HG02623 (cell line): Measurements from ENCODE around the gene NIPBL.
A peak's percentile ranks its signal among the peaks of the same experiment; 100 is the strongest.
"Not testable (repeated sequence)": the region's sequence is repeated elsewhere in the genome, so short reads cannot be mapped to it uniquely, and the experiment has no call there.

Experiments used
- ATAC-seq: cut with Tn5 transposase; IDR thresholded peaks from one replicate; pipeline ENCODE4 v1.9.1; 2021; ENCODE audit warnings: moderate library complexity; ENCODE audit not compliant: unreplicated experiment

Gene NIPBL

DNA sequence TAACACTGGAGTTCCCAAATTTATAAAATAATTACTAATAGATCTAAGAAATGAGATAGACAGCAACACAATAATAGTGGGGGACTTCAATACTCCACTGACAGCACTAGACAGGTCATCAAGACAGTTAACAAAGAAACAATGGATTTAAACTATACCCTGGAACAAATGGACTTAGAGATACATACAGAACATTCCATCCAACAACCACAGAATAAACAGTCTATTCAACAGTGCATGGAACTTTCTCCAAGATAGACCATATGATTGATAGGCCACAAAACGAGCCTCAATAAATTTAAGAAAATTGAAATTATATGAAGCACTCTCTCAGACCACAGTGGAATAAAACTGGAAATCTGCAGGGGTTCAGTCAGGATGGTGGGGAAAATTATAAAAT lies 209.5 kb downstream of the NIPBL start:
- not testable (repeated sequence) for ATAC-seq

- ATAC-seq: no peak
Measured at GRCh38 chr5:37086466-37087173, 210.1 kb downstream of the NIPBL start.

DNA sequence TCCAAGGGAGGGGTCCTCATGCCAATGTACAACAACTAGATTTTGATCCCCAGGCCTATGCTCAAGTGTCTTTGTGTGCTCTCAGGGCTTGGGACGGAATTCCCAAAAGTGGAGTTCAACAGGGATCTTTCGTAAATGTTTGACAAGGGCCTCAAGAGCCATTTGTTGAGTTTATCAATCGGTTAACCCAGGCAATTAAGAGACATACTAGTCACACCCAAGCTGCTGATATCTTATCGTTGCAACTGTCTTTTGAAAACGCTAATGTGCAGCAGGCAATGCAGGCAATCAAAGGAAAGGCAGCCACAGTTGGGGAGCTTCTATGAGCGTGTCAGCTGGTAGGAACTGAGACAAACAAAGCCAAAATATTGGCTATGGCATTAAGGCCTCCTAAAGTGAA lies 211.4 kb downstream of the NIPBL start:
- no peak for ATAC-seq

DNA sequence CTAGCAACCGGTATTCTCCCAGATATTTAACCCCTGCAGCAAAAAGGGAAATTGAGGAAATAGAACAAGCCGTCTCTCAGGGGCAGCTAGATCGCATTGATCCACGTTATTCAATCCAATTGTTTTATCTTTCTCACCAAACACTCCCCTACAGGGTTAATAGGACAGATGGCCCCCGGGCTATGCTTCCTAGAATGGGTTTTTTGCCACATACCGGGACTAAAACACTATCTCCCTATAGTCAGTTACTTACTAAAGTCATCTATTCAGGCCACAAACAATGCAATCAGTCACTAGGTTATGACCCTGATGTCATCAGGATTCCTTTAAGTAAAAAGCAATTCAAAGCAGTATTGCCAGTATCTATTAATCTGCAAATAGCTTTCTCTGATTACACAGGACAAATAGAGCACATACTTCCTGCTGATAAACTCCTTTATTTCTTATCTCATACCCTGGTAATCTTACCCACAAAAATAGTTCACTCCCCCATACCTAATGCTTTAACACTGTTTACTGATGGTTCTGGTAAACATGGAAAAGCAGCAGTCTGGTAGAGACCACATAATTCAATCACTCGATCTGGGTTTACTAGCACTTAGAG lies 213.7 kb downstream of the NIPBL start:
- ATAC-seq: no peak

GRCh38 chr5:37090781-37091180 lies 214.2 kb downstream of the NIPBL start:
- no peak for ATAC-seq

GRCh38 chr5:37093795-37094194 lies 217.2 kb downstream of the NIPBL start:
- ATAC-seq: not testable (repeated sequence)

GRCh38 chr5:37099267-37099666 lies 222.7 kb downstream of the NIPBL start:
- ATAC-seq: not testable (repeated sequence)

DNA sequence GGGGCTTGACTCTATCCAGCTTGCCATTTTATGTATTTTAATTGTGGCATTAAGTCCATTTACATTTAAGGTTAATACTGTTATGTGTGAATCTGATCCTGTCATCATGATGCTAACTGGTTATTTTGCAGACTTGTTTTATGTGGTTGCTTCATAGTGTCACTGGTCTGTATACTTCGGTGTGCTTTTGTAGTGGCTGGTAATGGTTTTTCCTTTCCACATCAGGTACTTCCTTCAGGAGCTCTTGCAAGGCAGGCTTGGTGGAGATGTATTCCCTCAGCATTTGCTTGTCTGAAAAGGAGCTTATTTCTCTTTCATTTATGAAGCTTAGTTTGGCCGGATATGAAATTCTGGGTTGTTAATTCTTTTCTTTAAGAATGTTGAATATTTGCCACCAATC lies 226.7 kb downstream of the NIPBL start:
- ATAC-seq: no peak

DNA sequence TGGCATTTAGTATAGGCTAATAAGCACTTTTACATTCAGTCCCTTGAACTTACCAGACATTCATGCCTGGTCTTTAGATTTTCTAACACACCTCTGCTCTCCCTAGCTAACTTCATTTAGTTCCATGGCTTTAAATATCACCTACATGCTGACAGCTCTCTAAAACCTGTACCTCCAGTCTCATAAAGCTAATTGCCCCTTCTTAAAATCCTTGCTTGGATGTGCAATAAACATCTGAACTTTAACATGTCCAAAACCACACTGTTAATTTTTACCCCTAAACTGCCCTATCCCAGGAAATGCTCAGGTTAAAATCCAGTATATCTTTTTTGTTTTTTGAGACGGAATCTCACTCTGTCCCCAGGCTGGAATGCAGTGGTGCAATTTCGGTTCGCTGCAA lies 232.8 kb downstream of the NIPBL start:
- no peak for ATAC-seq

DNA sequence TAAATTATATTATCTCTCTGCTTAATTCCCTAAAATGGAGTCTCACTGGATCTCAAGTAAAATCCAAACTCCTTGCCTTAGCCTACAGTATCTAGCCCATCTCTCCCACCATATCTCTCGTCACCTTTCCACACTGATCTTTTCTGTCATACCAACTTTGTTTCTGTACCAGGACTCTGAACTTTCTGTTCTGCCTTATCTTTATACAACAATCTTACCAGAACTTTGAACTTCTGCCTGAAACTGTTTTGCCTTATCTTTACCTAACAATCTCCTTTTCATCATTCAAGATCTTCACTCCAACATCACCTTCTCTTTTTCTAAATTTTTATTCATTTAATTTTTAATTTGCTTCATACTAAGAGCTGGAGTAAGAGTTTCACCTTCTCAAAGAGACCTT lies 233.6 kb downstream of the NIPBL start:
- ATAC-seq: no peak

- peak; percentile 84 for ATAC-seq
Measured at GRCh38 chr5:37111426-37112382, 235.1 kb downstream of the NIPBL start.

DNA sequence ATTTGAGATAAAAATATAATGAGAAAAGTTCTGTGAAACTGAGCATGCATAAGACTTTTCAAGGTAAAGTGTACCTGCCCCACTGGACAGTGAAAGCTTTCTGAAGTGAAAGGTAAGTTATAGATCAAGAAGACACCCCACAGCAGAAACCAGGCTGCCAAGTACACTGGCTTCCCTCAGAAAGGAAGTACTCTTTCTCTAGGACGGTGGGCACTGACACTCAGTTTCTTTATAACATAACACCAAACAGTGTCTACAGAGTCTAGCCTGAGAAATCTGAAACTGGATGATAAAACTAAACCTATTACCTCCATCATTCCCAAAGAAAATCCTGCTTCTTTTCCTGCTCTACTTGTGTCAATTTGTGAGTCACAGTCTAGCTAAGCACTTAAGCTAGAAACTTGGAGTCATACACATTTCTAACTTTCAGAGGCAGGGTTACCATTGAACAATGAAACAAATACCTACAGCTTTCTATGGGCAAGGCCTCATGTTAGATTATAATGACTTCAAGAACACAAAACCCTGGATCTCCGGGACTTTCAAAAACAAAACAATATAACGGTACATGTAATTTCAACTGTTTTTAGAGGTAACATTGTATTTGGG lies 235.9 kb downstream of the NIPBL start:
- no peak for ATAC-seq
